ENCODE results near the gene FHL2.
"Not testable (repeated sequence)": the region's sequence is repeated elsewhere in the genome, so short reads cannot be mapped to it uniquely, and the experiment has no call there.

FHL2 gene, protein sequence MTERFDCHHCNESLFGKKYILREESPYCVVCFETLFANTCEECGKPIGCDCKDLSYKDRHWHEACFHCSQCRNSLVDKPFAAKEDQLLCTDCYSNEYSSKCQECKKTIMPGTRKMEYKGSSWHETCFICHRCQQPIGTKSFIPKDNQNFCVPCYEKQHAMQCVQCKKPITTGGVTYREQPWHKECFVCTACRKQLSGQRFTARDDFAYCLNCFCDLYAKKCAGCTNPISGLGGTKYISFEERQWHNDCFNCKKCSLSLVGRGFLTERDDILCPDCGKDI
- 1.3 reads per million for total RNA-seq

- DNase-seq, result peak; percentile 45
These were observed at the start of gene FHL2 for GRCh38 chr2:105398336-105399206. Gene FHL2, minus strand, starts transcription at chr2:105399051. Its CDS starts 12,535 bp downstream, at chr2:105386516.

GRCh38 chr2:105447476-105447875 lies 48.6 kb upstream of the FHL2 start:
- no peak for DNase-seq

GRCh38 chr2:105446501-105446900 lies 47.6 kb upstream of the FHL2 start:
- DNase-seq, result no peak

- no peak for DNase-seq
These were observed 47.1 kb upstream of the FHL2 start for GRCh38 chr2:105445976-105446375.

DNA sequence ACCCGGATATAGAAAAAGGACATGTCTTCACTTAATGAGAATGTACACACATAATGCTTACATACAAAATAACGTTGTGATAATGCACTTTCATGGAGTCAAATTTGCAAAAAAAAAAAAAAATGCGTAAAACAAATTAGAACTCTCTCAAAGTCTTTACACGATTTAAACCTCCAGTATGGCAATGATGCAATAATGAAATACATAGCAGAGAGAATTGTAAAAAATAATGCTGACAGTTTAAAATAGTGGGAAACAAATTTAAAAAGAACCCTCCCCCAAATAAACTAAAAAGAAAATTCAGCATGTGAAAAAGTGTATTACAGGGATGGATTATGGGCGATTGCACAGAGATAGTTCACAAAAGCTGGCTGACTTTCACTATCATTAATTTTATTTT lies 46.6 kb upstream of the FHL2 start:
- no peak for DNase-seq

DNA sequence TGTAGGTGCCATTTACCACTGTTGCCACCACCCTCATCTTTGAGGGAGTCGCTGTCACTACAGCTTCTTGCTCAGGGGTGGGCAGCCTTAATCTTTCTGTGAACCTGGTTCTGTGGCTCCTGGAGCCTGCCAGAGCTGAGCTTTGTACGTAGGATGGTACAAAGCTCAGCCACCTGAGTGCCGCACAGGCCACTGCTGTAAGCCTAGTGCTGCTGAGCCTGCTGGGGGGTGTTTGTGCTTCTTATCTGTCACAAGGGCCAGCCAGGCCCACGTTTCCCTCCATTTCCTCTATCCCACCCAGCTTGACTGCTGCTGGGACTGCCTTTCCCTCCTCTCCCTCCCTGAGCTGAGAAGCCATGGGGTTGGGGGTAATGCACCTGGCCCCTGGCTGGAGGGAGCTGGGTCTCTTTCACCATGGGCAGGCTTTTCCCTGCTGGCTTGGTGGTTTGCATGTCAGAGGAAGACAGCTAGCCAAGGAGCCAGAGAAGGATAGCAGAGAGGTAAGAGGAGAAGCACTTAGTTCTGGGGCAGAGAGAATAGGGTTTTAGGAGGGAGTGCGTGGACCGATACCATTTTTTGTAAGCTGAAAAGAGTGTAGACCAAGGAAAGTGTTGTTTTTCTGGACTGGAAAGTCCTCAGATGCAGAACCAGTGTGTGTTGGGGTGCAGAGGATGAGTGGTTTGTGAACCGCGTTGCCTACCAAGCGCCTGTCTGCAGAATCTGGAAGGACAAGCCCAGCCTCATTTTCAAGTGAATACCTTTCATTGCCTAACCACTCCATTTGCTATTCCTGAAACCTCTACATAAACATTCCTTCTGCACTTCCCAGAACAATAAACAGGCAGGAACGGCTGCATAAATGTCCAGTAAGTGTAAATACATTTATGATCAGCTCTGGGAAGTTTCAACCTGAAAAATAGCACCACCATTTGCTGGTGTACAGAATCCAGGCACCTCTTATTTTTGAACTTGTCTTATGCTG lies 45.1 kb upstream of the FHL2 start:
- DNase-seq, result no peak

- no peak for DNase-seq
These were observed 43.9 kb upstream of the FHL2 start for GRCh38 chr2:105442721-105443120.

GRCh38 chr2:105442056-105442455 lies 43.2 kb upstream of the FHL2 start:
- DNase-seq, result no peak

DNA sequence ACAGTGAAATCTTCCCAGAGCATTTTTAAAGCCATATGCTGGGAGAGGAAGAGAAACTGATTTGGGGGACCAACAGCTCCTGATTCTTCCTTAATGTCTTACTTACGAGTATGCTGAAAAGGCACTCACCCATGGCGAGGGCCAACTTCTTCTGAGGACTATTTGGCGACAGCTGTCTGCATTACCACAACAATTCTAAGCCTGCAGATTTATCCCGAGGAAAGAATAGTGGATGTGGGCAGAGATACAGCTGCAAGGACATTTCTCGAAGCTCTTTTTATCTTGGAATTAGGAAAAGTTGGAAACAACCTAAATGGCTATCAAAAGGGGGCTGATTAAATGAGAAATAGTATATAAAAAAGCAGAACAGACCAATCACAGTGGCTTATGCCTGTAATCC lies 40.3 kb upstream of the FHL2 start:
- no peak for DNase-seq

DNA sequence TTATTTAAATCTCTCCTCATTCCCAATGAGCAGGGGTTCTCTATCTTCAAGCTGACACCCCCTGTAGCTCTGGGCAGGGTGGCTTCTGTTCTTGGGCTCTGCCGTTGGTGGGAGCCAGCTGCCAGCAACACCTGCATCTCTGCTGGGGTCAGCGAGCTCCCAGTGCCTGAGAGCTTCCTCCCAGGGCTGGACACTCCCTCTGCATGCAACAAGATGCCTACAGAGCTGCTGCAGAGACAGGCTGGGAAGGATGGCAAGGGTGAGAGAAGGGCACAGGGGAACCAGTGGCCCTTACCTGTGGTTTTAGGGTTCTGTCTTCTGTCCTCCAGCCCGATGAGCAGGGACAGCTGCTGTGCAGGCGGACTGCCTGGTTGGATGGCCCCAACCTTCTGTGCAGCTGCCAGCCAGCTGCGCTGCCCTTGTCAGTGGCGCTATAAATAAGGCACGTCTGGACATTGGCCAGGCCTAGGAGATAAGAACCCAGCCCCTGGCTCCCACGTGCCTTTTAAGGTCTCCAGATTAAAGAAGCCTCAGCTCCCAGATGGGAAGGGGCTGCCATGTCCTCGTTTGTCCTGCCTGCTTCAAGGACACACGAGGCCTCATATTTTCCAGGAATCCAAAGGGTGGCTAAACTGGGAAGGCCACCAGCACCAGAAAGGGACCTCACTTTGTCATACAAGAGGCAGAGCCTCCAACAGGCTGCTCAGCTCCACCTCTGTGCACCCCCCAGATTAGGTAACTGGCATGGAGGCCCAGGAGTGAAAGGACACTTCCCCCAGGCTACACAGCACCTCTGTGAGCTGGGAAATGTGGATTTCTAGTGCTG lies 39.5 kb upstream of the FHL2 start:
- no peak for DNase-seq

GRCh38 chr2:105437708-105438103 lies 38.9 kb upstream of the FHL2 start:
- no peak for DNase-seq

GRCh38 chr2:105432749-105433148 lies 33.9 kb upstream of the FHL2 start:
- no peak for DNase-seq

GRCh38 chr2:105432044-105432399 lies 33.2 kb upstream of the FHL2 start:
- no peak for DNase-seq

GRCh38 chr2:105431367-105432043 lies 32.7 kb upstream of the FHL2 start:
- no peak for DNase-seq

GRCh38 chr2:105428387-105429018 lies 29.7 kb upstream of the FHL2 start:
- DNase-seq, result no peak

GRCh38 chr2:105427485-105427884 lies 28.6 kb upstream of the FHL2 start:
- no peak for DNase-seq

DNA sequence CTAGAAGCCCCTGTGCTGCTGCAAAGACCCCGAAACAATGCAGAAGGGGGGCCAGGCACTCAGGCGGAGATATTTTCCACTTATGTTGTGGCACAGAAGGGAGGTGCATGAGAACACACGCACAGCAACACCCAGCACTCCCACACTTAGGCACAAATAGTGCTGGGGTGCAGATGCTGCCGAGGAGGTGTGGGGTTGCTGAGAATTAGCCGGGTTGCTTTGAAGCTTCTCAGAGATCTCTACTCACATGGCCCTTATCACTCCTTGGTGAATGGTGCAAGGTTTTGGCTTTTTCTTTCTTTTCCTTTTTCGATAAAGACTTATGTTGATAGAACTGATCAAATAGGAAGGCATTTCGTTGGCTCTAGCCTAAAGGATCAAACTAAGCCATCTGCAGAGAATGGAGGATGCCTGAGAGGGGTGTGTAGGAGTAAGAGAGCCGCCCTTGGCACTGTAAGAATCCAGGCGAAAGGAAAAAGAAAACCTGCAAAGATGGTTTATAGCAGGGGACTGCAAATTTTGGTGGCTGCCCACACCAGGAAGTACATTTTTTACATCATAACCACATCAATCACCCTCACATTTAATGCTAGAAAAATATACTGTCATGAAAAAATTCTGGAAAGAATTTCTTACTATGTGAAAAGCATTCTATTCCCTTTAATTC lies 27.9 kb upstream of the FHL2 start:
- no peak for DNase-seq

DNA sequence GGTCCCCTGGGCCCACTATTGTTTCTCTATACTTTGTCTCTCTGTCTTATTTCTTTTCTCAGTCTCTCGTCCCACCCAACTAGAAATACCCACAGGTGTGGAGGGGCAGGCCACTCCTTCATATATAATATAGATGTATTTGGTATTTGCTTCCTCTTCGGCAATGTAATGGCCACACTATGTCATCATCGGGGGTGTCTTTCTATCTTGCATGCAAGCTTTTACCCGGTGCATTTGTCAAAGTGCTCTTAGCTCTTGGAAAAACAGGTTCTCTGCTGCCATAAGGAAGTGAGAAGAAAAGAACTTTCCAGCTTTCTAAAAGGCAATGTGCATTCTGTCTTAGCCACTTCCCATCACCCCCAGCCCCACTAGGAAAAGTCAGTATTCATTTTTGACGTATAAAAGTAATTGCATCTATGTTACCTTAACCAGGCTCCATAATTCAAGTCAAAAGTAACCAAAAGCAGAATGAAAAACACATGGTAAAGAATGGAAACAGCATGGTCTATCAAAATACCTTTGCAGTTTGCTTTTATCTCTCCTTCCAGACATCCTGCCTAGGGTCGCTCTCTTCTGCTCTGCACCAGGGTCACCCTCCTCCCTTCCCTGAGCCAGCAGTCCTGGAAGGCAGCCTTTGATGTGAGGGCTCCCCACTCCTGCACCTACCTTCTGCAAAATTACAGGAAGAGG lies 27.2 kb upstream of the FHL2 start:
- DNase-seq, result no peak

GRCh38 chr2:105424836-105425235 lies 26.0 kb upstream of the FHL2 start:
- DNase-seq, result not testable (repeated sequence)

GRCh38 chr2:105422801-105423200 lies 23.9 kb upstream of the FHL2 start:
- no peak for DNase-seq

Measured in effector CD4-positive, alpha-beta T cell (primary cell).